H1 (cell line): ENCODE measurements around the gene SPDYE4. TPM values are rescaled to one million over a fixed set of nuclear protein-coding genes. Genes with fewer than 3 reads are reported as not detected.

Experiments
- CBX8 ChIP-seq: fragments of 300-800, 300-1000 bp; sonication (generic); IDR thresholded peaks from 2 replicates; pipeline ENCODE4 v1.7.1; 2016; ENCODE audit warnings: low read depth, low read length, borderline replicate concordance
- CEBPB ChIP-seq: IDR thresholded peaks from 2 replicates; pipeline ENCODE4 v1.6.1; 2012; ENCODE audit warnings: low read depth, low read length
- EP300 ChIP-seq, 2 experiments: IDR thresholded peaks; 1 replicate in 1 of 2; 2 replicates in 1 of 2; pipeline ENCODE4 v1.6.1; 2011 to 2012; ENCODE audit warnings: low read depth in 2 of 2, low read length in 2 of 2, mild to moderate bottlenecking in 2 of 2, borderline replicate concordance in 1 of 2, inconsistent platforms in 1 of 2, moderate library complexity in 1 of 2
- GABPA ChIP-seq: IDR thresholded peaks from 2 replicates; pipeline ENCODE4 v1.6.1; 2011; ENCODE audit warnings: mild to moderate bottlenecking, low read length, moderate library complexity, borderline replicate concordance; ENCODE audit not compliant: insufficient read depth
- JUN ChIP-seq: IDR thresholded peaks from 2 replicates; pipeline ENCODE4 v1.6.1; 2011; ENCODE audit warnings: low read depth, mild to moderate bottlenecking, improper control_type of control experiment, low read length
- NANOG ChIP-seq: IDR thresholded peaks from 2 replicates; pipeline ENCODE4 v1.6.1; 2011; ENCODE audit warnings: low read length, low read depth, mild to moderate bottlenecking, inconsistent platforms; ENCODE audit not compliant: insufficient read depth, poor library complexity, severe bottlenecking
- POU5F1 ChIP-seq: IDR thresholded peaks from 2 replicates; pipeline ENCODE4 v1.6.1; 2011; ENCODE audit warnings: low read depth, mild to moderate bottlenecking, low read length, moderate library complexity
- RFX5 ChIP-seq: IDR thresholded peaks from 2 replicates; pipeline ENCODE4 v1.6.1; 2011; ENCODE audit warnings: low read depth, low read length, improper control_type of control experiment, borderline replicate concordance
- SIRT6 ChIP-seq: IDR thresholded peaks from one replicate; pipeline ENCODE4 v1.7.1; 2012; ENCODE audit warnings: low read length, inconsistent platforms
- TBP ChIP-seq: IDR thresholded peaks from 2 replicates; pipeline ENCODE4 v1.6.1; 2011; ENCODE audit warnings: low read depth, low read length, improper control_type of control experiment
- polyA plus RNA-seq, 7 experiments: library from polyadenylated mRNA; depleted of rRNA in 3 of 7; stranded (reverse) in 5 of 7; unstranded in 2 of 7; fragments of >200 nt in 5 of 7; fragments of 200-250 nt in 2 of 7; gene quantifications; 1 replicate in 5 of 7; 2 replicates in 1 of 7; 4 replicates in 1 of 7; pipeline versions ENCODE4 v1.2.1 to v1.2.3, GENCODE V29; 2011 to 2013; ENCODE audit warnings: missing spikeins in 2 of 7, mixed read lengths in 2 of 7
- total RNA-seq: library from RNA; stranded (reverse); fragmentation: NEBNext Ultra II Directional; extraction: Animal tissue kit (Norgen Biotek cat#: 25700); gene quantifications from 2 replicates; pipeline ENCODE4 v1.2.1, GENCODE V29; 2021
- TF ChIP-seq, protein P1 (sequence below): fragments of 300-600 bp; sonication (generic); IDR thresholded peaks from 2 replicates; pipeline ENCODE4 v1.7.1; 2012; ENCODE audit warnings: low read length, moderate library complexity, mild to moderate bottlenecking, inconsistent platforms; ENCODE audit not compliant: insufficient replicate concordance

SPDYE4 gene
- total and polyA plus RNA-seq, 2 of the 8 experiments (the other 6 are each of a cell fraction or from before 2014, with no cell fraction given) = not detected

DNA sequence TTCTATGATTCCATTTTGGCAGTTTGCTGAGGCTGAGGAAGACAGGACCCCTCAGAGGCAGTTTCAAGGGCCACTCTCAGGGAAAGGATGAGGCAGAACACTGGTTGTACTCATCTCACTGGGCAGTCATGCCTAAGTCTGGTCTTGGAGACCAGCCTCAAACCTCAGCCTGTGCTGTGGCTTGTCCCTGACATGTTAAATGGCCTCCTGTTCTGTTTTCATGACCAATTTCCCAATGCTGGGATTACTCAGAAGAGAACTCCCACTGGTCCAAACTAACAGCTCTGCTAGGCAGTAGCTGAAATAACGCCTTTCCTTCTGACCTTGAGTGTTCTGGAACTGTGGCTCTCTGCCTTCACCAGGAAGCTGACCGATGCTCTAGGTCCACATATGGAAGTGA is 8.4 kb upstream of the SPDYE4 start (continued):
- TF ChIP-seq, protein P1, sequence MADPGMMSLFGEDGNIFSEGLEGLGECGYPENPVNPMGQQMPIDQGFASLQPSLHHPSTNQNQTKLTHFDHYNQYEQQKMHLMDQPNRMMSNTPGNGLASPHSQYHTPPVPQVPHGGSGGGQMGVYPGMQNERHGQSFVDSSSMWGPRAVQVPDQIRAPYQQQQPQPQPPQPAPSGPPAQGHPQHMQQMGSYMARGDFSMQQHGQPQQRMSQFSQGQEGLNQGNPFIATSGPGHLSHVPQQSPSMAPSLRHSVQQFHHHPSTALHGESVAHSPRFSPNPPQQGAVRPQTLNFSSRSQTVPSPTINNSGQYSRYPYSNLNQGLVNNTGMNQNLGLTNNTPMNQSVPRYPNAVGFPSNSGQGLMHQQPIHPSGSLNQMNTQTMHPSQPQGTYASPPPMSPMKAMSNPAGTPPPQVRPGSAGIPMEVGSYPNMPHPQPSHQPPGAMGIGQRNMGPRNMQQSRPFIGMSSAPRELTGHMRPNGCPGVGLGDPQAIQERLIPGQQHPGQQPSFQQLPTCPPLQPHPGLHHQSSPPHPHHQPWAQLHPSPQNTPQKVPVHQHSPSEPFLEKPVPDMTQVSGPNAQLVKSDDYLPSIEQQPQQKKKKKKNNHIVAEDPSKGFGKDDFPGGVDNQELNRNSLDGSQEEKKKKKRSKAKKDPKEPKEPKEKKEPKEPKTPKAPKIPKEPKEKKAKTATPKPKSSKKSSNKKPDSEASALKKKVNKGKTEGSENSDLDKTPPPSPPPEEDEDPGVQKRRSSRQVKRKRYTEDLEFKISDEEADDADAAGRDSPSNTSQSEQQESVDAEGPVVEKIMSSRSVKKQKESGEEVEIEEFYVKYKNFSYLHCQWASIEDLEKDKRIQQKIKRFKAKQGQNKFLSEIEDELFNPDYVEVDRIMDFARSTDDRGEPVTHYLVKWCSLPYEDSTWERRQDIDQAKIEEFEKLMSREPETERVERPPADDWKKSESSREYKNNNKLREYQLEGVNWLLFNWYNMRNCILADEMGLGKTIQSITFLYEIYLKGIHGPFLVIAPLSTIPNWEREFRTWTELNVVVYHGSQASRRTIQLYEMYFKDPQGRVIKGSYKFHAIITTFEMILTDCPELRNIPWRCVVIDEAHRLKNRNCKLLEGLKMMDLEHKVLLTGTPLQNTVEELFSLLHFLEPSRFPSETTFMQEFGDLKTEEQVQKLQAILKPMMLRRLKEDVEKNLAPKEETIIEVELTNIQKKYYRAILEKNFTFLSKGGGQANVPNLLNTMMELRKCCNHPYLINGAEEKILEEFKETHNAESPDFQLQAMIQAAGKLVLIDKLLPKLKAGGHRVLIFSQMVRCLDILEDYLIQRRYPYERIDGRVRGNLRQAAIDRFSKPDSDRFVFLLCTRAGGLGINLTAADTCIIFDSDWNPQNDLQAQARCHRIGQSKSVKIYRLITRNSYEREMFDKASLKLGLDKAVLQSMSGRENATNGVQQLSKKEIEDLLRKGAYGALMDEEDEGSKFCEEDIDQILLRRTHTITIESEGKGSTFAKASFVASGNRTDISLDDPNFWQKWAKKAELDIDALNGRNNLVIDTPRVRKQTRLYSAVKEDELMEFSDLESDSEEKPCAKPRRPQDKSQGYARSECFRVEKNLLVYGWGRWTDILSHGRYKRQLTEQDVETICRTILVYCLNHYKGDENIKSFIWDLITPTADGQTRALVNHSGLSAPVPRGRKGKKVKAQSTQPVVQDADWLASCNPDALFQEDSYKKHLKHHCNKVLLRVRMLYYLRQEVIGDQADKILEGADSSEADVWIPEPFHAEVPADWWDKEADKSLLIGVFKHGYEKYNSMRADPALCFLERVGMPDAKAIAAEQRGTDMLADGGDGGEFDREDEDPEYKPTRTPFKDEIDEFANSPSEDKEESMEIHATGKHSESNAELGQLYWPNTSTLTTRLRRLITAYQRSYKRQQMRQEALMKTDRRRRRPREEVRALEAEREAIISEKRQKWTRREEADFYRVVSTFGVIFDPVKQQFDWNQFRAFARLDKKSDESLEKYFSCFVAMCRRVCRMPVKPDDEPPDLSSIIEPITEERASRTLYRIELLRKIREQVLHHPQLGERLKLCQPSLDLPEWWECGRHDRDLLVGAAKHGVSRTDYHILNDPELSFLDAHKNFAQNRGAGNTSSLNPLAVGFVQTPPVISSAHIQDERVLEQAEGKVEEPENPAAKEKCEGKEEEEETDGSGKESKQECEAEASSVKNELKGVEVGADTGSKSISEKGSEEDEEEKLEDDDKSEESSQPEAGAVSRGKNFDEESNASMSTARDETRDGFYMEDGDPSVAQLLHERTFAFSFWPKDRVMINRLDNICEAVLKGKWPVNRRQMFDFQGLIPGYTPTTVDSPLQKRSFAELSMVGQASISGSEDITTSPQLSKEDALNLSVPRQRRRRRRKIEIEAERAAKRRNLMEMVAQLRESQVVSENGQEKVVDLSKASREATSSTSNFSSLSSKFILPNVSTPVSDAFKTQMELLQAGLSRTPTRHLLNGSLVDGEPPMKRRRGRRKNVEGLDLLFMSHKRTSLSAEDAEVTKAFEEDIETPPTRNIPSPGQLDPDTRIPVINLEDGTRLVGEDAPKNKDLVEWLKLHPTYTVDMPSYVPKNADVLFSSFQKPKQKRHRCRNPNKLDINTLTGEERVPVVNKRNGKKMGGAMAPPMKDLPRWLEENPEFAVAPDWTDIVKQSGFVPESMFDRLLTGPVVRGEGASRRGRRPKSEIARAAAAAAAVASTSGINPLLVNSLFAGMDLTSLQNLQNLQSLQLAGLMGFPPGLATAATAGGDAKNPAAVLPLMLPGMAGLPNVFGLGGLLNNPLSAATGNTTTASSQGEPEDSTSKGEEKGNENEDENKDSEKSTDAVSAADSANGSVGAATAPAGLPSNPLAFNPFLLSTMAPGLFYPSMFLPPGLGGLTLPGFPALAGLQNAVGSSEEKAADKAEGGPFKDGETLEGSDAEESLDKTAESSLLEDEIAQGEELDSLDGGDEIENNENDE = no peak
- TF ChIP-seq EP300 (IDR thresholded peaks at IDR 0.05; ENCODE audit: borderline replicate concordance in 1 of 2, low read depth in 2 of 2, low read length in 2 of 2) (no peak), CEBPB (no peak), RFX5 (no peak), SIRT6 (no peak), JUN (no peak), TBP (no peak), GABPA (no peak), CBX8 (no peak), POU5F1 (no peak), NANOG (no peak)
- TF ChIP-seq, all 59 proteins: peak for 0
